GM19438 (cell line): ENCODE results near the gene IL23A.
A peak's percentile ranks its signal among the peaks of the same experiment; 100 is the strongest.
"Not testable (repeated sequence)": the region's sequence is repeated elsewhere in the genome, so short reads cannot be mapped to it uniquely, and the experiment has no call there.

Experiments
- ATAC-seq: cut with Tn5 transposase; IDR thresholded peaks from one replicate; pipeline ENCODE4 v1.9.1; 2021; ENCODE audit warnings: low read depth; ENCODE audit not compliant: unreplicated experiment

Gene IL23A, protein sequence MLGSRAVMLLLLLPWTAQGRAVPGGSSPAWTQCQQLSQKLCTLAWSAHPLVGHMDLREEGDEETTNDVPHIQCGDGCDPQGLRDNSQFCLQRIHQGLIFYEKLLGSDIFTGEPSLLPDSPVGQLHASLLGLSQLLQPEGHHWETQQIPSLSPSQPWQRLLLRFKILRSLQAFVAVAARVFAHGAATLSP

GRCh38 chr12:56338308-56339157 lies at the start of gene IL23A:
IL23A (plus strand) TSS chr12:56338884; CDS start chr12:56339045, 161 bp downstream.
- no peak for ATAC-seq

DNA sequence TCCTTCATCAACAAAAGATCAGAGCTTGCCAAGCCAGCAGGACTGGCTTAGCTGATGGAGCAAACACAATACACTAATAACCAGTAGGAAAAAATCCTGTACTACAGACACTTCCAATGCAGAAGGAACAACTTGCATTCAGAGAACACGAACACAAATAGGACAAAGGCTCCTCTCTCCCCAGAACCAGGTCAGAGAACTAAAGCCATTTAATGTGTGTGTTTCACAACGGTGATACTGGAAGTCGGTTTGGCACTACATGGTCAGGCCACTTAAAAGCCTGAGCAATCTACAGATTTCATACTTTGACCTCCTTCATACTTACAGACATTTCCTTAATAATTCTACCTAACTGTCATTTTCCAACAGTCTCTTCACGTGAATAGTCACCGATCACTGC lies 44.9 kb upstream of the IL23A start:
- no peak for ATAC-seq

GRCh38 chr12:56296295-56296694 lies 42.4 kb upstream of the IL23A start:
- ATAC-seq, result no peak

DNA sequence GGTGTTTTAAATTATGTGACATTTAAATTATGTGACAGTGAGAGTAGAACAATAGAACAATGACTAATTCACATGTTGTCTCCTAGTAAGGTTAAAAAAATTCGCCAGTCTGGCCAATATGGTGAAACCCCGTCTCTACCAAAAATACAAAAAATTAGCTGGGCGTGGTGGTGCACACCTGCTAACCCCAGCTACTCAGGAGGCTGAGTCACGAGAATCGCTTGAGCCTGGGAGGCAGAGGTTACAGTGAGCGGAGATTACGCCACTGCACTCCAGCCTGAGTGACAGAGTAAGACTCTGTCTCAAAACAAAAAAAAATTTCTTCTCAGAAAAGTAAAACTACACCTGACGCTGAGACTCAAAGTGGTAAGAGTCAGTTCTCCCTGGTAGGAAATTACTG lies 41.3 kb upstream of the IL23A start:
- ATAC-seq, result no peak

DNA sequence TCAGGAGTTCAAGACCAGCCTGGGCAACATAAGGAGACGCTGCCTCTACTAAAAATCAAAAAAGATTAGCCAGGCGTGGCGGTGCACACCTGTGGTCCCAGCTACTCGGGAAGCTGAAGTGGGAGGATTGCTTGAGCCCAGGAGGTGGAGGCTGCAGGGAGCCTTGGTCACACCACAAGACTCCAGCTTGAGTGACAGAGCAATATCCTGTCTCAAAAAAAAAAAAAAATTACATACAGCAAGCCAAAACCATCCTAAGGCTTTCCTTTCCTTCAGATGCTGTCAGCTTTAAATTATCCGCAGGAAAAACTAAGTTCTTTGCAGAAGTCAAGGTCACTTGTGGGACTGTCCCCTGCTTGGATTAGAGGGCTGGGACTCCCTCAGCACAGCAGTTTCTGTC lies 39.9 kb upstream of the IL23A start:
- ATAC-seq, result no peak

GRCh38 chr12:56299308-56299852 lies 39.3 kb upstream of the IL23A start:
- peak; percentile 13 for ATAC-seq

DNA sequence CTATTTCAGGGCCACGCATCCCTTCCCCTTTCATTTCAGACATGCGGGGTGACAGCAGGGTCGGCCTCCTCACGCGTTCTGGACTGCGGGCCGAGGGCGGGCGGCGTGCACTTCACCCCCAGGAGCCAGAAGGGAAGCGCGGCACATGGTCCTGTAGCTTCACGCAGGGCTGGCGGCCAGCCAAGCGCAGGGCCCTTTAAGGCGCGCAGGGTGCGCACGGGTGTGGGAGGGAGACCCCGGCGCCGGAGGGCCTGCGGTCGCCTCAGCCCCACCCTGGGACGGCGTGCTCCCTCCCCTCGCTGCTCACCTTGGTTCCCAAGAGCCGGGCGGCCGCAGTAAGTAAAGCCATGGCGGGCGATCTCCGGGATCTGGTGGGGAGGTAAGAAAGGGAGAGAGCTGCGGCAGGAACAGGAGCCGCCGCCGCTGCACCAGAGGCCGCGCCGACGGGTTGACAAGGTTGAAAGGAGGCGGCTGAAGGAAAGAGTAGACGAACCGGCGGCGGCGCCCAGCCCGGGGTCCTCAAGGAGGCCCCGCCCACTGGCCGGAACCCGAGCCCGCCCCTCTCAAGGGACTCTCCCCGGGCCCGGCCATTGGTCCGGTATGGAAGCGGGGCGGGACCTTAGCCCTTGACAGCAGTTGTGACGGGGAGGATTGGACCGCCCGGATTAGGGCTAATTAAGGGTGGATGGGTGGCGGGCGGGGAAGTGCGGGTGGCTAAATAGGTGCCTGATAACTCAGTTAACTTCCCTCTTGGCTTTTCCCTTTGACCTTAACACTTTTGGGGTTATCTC lies 38.6 kb upstream of the IL23A start, which contains the start of gene CS:
Gene CS (minus strand): TSS at position 478 of the 791 bp plus-strand sequence. CDS start 129 bp downstream, at position 349.
- ATAC-seq, result peak; percentile 89

GRCh38 chr12:56300644-56301464 lies 37.8 kb upstream of the IL23A start:
- no peak for ATAC-seq

DNA sequence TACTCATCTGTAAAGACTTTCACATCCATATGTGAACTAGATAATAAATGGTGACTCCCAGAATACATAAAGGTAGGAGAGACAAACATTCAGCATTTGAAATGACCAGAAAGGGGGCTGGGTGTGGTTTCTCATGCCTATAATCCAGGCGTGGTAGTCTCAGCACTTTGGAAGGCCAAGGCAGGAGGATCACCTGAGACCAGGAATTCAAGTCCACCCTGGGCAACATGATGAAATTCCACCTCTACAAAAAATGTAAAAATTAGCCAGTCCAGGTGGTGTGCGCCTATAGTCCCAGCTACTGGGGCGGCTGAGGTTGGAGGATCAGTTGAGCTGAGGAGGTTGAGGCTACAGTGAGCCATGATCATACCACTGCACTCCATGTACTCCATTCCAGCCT lies 34.4 kb upstream of the IL23A start:
- no peak for ATAC-seq

GRCh38 chr12:56304872-56305590 lies 33.7 kb upstream of the IL23A start:
- no peak for ATAC-seq

- ATAC-seq, result no peak
Observed at GRCh38 chr12:56307221-56307965, 31.3 kb upstream of the IL23A start.

GRCh38 chr12:56308714-56309113 lies 30.0 kb upstream of the IL23A start:
- no peak for ATAC-seq

DNA sequence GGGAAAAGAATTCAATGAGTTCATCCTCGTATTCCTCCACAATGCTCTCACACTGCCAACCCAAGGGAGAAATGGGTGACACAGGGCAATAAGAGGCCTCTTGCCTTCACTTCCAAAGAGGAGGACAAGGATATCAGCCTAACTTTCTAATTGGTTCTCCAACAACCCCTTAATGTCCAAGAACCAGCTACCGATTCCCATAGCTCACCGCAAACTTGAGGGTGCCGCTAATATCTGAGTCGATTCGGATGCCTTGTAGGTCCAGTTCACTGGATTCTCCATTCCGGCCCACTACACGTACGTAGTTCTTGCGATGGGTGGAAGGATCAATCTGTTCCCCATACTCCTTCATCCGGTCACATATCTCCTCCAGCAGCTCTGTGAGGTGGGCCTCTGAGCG lies 27.7 kb upstream of the IL23A start:
- ATAC-seq, result no peak

GRCh38 chr12:56315249-56315621 lies 23.4 kb upstream of the IL23A start:
- peak; percentile 2 for ATAC-seq

- peak; percentile 86 for ATAC-seq
Observed at GRCh38 chr12:56315622-56316473, 22.8 kb upstream of the IL23A start, which contains the start of gene CNPY2. CNPY2 (minus strand) TSS chr12:56315988; CDS start chr12:56315217, 771 bp downstream.

- ATAC-seq, result no peak
Observed at GRCh38 chr12:56317675-56318074, 21.0 kb upstream of the IL23A start.

- no peak for ATAC-seq
Observed at GRCh38 chr12:56321027-56321426, 17.7 kb upstream of the IL23A start.

DNA sequence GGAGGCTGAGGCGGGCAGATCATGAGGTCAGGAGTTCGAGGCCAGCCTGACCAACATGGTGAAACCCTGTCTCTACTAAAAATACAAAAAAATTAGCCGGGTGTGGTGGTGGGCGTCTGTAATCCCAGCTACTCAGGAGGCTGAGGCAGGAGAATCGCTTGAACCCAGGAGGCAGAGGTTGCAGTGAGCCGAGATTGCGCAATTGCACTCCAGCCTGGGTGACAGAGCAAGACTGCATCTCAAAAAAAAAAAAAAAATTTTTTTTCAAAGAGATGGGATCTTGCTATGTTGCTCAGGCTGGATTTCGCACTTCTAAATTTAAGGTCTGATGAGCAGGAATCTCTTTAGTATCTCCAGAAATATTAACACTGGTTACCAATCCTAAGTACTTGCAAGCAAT lies 17.1 kb upstream of the IL23A start:
- not testable (repeated sequence) for ATAC-seq
